ENCODE results near the gene FGF1. TPM values are rescaled to one million over a fixed set of nuclear protein-coding genes. Genes with fewer than 3 reads are reported as not detected.

Gene FGF1
- total and polyA plus RNA-seq, 2 donors (not counting 1 experiment from before 2014, with no cell fraction given), result not detected

DNA sequence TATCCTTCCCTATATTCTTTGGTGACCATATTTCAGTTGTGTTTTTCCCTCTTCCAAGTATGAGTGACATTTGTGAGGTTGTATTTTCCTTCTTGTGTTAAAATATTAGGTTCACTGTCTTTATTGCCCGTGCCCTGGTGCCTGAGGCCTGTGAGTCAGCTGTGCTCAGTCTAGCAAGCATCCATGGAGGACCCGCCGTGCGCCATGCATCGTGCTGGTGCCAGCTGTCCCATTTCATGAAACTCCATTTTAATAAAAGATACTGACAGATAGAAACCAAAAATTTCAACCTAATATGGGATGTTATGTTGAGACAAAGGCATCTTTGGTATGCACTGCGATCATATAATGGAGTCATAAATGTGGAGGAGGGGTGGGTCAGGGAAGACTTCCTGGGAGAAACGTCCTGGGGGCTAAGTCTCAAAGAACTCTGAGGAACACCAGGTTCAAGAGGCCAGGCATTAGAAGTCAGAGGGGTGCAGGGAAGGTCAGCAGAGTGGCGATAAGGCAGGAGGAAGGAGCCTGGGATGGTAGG is 34.0 kb upstream of the FGF1 start:
- Histone ChIP-seq H3K27me3 (replicated peaks in 1 of 4; ENCODE audit: control extremely low read depth in 1 of 4, control insufficient read depth in 3 of 4, insufficient read depth in 4 of 4, low read length in 3 of 4) (peaks cover 0 to 15% (median 4%) of the 10 kb centered on the region in 4 experiments), H3K79me2 (ENCODE audit: control insufficient read depth, insufficient read depth, low read length) (no peaks in the 10 kb centered on the region), H3K9me3 (ENCODE audit: control extremely low read depth in 1 of 3, control insufficient read depth in 2 of 3, insufficient read depth in 1 of 3, low read length in 2 of 3) (no peaks in the 10 kb centered on the region), H3K36me3 (replicated peaks in 1 of 2; ENCODE audit: control extremely low read depth in 1 of 2, control insufficient read depth in 1 of 2, extremely low read depth in 1 of 2, insufficient read depth in 2 of 2, low read length in 1 of 2) (no peaks in the 10 kb centered on the region), H3K9ac (ENCODE audit: low read length) (no peak overlapping the region), H2AFZ (ENCODE audit: insufficient read depth, low read depth, low read length, poor library complexity, severe bottlenecking) (no peak overlapping the region), H3K4me2 (replicated peaks; ENCODE audit: low read depth, low read length, poor library complexity, severe bottlenecking) (no peak overlapping the region), H4K20me1 (ENCODE audit: control insufficient read depth, insufficient read depth, low read length, poor library complexity, severe bottlenecking) (no peaks in the 10 kb centered on the region), H3K4me1 (ENCODE audit: control insufficient read depth in 2 of 2, insufficient read depth in 2 of 2, low read length in 2 of 2) (no peaks in the 10 kb centered on the region), H3K4me3 (ENCODE audit: control extremely low read depth in 1 of 5, extremely low read depth in 1 of 5, insufficient read depth in 1 of 5, low read depth in 2 of 5, low read length in 4 of 5) (no peak overlapping the region), H3K27ac (ENCODE audit: low read length in 2 of 2) (no peak overlapping the region)
- H3K4me3 Mint-ChIP-seq, result no peak overlapping the region
- H3K4me1 Mint-ChIP-seq, result no peaks in the 10 kb centered on the region
- ChIA-PET POLR2A (no interaction called here), CTCF (interaction anchor here (0.9 to 2.8 kb wide), 4 partner anchors 28 to 169 kb away, joined by 4 to 15 read pairs (median 5); no protein-coding TSS in a partner anchor)
- H3K27ac Mint-ChIP-seq, result no peak overlapping the region
- H3K27me3 Mint-ChIP-seq, result peaks cover 31% of the 10 kb centered on the region
- TF ChIP-seq EZH2 (IDR thresholded peaks at IDR 0.05; ENCODE audit: borderline replicate concordance, insufficient read depth, low read depth, low read length, poor library complexity, severe bottlenecking), result no peak
- TF ChIP-seq, protein P1, sequence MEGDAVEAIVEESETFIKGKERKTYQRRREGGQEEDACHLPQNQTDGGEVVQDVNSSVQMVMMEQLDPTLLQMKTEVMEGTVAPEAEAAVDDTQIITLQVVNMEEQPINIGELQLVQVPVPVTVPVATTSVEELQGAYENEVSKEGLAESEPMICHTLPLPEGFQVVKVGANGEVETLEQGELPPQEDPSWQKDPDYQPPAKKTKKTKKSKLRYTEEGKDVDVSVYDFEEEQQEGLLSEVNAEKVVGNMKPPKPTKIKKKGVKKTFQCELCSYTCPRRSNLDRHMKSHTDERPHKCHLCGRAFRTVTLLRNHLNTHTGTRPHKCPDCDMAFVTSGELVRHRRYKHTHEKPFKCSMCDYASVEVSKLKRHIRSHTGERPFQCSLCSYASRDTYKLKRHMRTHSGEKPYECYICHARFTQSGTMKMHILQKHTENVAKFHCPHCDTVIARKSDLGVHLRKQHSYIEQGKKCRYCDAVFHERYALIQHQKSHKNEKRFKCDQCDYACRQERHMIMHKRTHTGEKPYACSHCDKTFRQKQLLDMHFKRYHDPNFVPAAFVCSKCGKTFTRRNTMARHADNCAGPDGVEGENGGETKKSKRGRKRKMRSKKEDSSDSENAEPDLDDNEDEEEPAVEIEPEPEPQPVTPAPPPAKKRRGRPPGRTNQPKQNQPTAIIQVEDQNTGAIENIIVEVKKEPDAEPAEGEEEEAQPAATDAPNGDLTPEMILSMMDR (IDR thresholded peaks at IDR 0.05), result no peak
- 82% methylated on average over 3 of the region's 8 CpGs for WGBS (ENCODE audit: insufficient coverage)
- no peak for ATAC-seq (ENCODE audit: low read depth)
- no peak for DNase-seq
- intact Hi-C loops (cut with micrococcal nuclease), result loop anchor here (5.0 to 10.0 kb wide), 2 partner anchors 358 to 1475 kb away; no protein-coding TSS in a partner anchor
- no peaks in the 10 kb centered on the region for H3K9me3 Mint-ChIP-seq (ENCODE audit: insufficient read depth)

DNA sequence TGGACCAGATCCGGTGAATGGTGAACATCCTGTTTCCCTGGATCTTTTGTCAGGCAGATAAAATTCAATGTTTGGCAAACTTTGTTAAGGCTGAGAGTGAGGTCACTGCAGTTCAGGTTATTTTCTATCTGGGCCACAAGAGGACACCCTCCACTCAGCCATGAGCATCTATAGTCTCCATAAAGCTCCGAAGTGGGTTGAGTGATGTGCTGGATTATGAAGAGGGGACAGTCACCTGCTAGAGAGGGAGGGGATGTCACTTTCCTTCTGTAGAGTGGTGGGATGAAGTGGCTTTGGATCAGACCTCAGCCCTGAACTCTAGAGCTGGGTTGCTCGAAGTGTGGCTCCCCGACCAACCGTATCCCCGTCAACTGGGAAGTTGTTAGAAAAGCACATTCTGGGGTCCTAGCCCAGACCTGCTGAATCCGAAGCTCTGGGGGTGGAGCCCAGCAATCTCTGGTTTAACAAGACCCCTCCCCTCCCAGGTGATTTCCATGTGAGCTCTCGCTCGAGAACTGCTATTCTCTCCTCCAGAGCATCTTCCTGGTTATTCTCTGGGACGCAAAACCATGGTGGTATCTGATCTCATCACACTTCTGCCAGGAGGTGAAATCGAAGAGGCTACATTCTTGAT is 31.8 kb upstream of the FGF1 start:
- Histone ChIP-seq H3K27ac (ENCODE audit: low read length in 2 of 2) (no peak overlapping the region), H4K20me1 (ENCODE audit: control insufficient read depth, insufficient read depth, low read length, poor library complexity, severe bottlenecking) (no peaks in the 10 kb centered on the region), H3K4me1 (ENCODE audit: control insufficient read depth in 2 of 2, insufficient read depth in 2 of 2, low read length in 2 of 2) (peaks cover 2 to 7% of the 10 kb centered on the region in 2 donors), H3K9me3 (ENCODE audit: control extremely low read depth in 1 of 3, control insufficient read depth in 2 of 3, insufficient read depth in 1 of 3, low read length in 2 of 3) (no peaks in the 10 kb centered on the region), H3K36me3 (replicated peaks in 1 of 2; ENCODE audit: control extremely low read depth in 1 of 2, control insufficient read depth in 1 of 2, extremely low read depth in 1 of 2, insufficient read depth in 2 of 2, low read length in 1 of 2) (no peaks in the 10 kb centered on the region), H3K79me2 (ENCODE audit: control insufficient read depth, insufficient read depth, low read length) (no peaks in the 10 kb centered on the region), H2AFZ (ENCODE audit: insufficient read depth, low read depth, low read length, poor library complexity, severe bottlenecking) (no peak overlapping the region), H3K4me2 (replicated peaks; ENCODE audit: low read depth, low read length, poor library complexity, severe bottlenecking) (no peak overlapping the region), H3K4me3 (ENCODE audit: control extremely low read depth in 1 of 5, extremely low read depth in 1 of 5, insufficient read depth in 1 of 5, low read depth in 2 of 5, low read length in 4 of 5) (no peak overlapping the region), H3K27me3 (replicated peaks in 1 of 4; ENCODE audit: control extremely low read depth in 1 of 4, control insufficient read depth in 3 of 4, insufficient read depth in 4 of 4, low read length in 3 of 4) (peaks cover 0 to 15% (median 4%) of the 10 kb centered on the region in 4 experiments), H3K9ac (ENCODE audit: low read length) (no peak overlapping the region)
- POLR2A ChIA-PET, result no interaction called here
- Mint-ChIP-seq H3K4me1 (peaks cover 5% of the 10 kb centered on the region), H3K9me3 (ENCODE audit: insufficient read depth) (no peaks in the 10 kb centered on the region), H3K4me3 (no peak overlapping the region), H3K27me3 (peaks cover 31% of the 10 kb centered on the region), H3K27ac (no peak overlapping the region)
- no peak for ATAC-seq (ENCODE audit: low read depth)
- no peak for TF ChIP-seq EZH2 (IDR thresholded peaks at IDR 0.05; ENCODE audit: borderline replicate concordance, insufficient read depth, low read depth, low read length, poor library complexity, severe bottlenecking)
- TF ChIP-seq, protein P1 (IDR thresholded peaks at IDR 0.05), result no peak
- WGBS (ENCODE audit: insufficient coverage), result 84% methylated on average over 9 of the region's 11 CpGs
- intact Hi-C loops (cut with micrococcal nuclease), result loop anchor here (5.0 to 10.0 kb wide), 2 partner anchors 355 to 1477 kb away; no protein-coding TSS in a partner anchor
- DNase-seq, result no peak
- CTCF ChIA-PET, result interaction anchor here (0.7 to 4.3 kb wide), 14 partner anchors 9 to 1107 kb away, joined by 3 to 51 read pairs (median 3); partner anchors contain the start of gene ARHGAP26
